SK-N-SH (cell line): ENCODE measurements around the gene UNC13D. TPM values are rescaled to one million over a fixed set of nuclear protein-coding genes. Genes with fewer than 3 reads are reported as not detected.

Experiments
- CTCF ChIA-PET: fragments of 300-600, 350-600 bp; formaldehyde crosslinking; extraction: SDS; loops from one replicate; lab custom pipeline; 2021; lab: Yijun Ruan, JAX
- POLR2A ChIA-PET: fragments of 350-600 bp; sonication (Branson Sonifier 250); formaldehyde crosslinking; extraction: SDS; loops from one replicate; lab custom pipeline; 2020; ENCODE audit warnings: antibody characterized with exemption, inconsistent platforms; lab: Yijun Ruan, JAX
- DNase-seq: peaks from one replicate; pipeline ENCODE4 v3.0.0; 2012
- H2AFZ ChIP-seq: fragments of 200-600 bp; sonication (generic); 2 replicates; pipeline ENCODE4 v1.8.1; 2016; ENCODE audit warnings: antibody characterized with exemption, mild to moderate bottlenecking, low read depth
- H3F3A ChIP-seq: fragments of 200-600 bp; sonication (generic); replicated peaks from 2 replicates; pipeline ENCODE3; 2016; ENCODE audit warnings: antibody characterized with exemption, mild to moderate bottlenecking; ENCODE audit not compliant: insufficient read depth
- H3K27ac ChIP-seq, 2 experiments: fragments of 200-500 bp in 1 of 2; fragments of 200-600 bp in 1 of 2; sonication (Bioruptor generic) in 1 of 2; sonication (generic), shearing (Covaris generic) in 1 of 2; 2 replicates each; pipeline versions ENCODE4 v1.5.1 to v1.6.1; 2014 to 2016; ENCODE audit warnings: low read depth in 2 of 2, inconsistent platforms in 1 of 2, low read length in 1 of 2, mild to moderate bottlenecking in 1 of 2, mixed read lengths in 1 of 2
- H3K27me3 ChIP-seq: fragments of 200-600 bp; sonication (generic), shearing (Covaris generic); 2 replicates; pipeline ENCODE4 v1.6.1; 2016; ENCODE audit warnings: mixed run types; ENCODE audit not compliant: insufficient read depth
- H3K36me3 ChIP-seq, 2 experiments: fragments of 200-500 bp in 1 of 2; fragments of 200-600 bp in 1 of 2; sonication (Bioruptor generic) in 1 of 2; sonication (generic) in 1 of 2; replicated peaks in 1 of 2; 2 replicates each; pipeline versions ENCODE3 to v1.5.1; 2014 to 2016; ENCODE audit warnings: low read length in 1 of 2, mild to moderate bottlenecking in 1 of 2; ENCODE audit not compliant: insufficient read depth in 2 of 2, control insufficient read depth in 1 of 2
- H3K4me1 ChIP-seq, 2 experiments: fragments of 200-500 bp in 1 of 2; fragments of 200-600 bp in 1 of 2; sonication (Bioruptor generic) in 1 of 2; sonication (generic), shearing (Covaris generic) in 1 of 2; 2 replicates each; pipeline versions ENCODE4 v1.5.1 to v1.6.1; 2014 to 2016; ENCODE audit warnings: low read depth in 1 of 2, low read length in 1 of 2, mixed run types in 1 of 2; ENCODE audit not compliant: insufficient read depth in 2 of 2, control insufficient read depth in 1 of 2
- H3K4me2 ChIP-seq: fragments of 200-600 bp; sonication (generic), shearing (Covaris generic); 2 replicates; pipeline ENCODE4 v1.6.1; 2017; ENCODE audit warnings: mixed run types
- H3K4me3 ChIP-seq, 2 experiments: fragments of 200-500 bp in 1 of 2; fragments of 200-600 bp in 1 of 2; sonication (Bioruptor generic) in 1 of 2; sonication (generic), shearing (Covaris generic) in 1 of 2; 2 replicates each; pipeline versions ENCODE4 v1.5.1 to v1.8.1; 2014 to 2016; ENCODE audit warnings: low read depth in 2 of 2, inconsistent platforms in 1 of 2, low read length in 1 of 2, mild to moderate bottlenecking in 1 of 2, mixed read lengths in 1 of 2, moderate library complexity in 1 of 2
- H3K79me2 ChIP-seq: fragments of 200-600 bp; sonication (generic); 2 replicates; pipeline ENCODE4 v1.8.1; 2017; ENCODE audit warnings: mild to moderate bottlenecking; ENCODE audit not compliant: insufficient read depth
- H3K9ac ChIP-seq: fragments of 200-600 bp; sonication (generic); 2 replicates; pipeline ENCODE4 v1.6.1; 2017; ENCODE audit warnings: mixed run types
- H3K9me2 ChIP-seq: fragments of 200-600 bp; sonication (generic); 2 replicates; pipeline ENCODE4 v1.6.1; 2017; ENCODE audit warnings: mixed run types
- H3K9me3 ChIP-seq: fragments of 200-600 bp; sonication (generic); 2 replicates; pipeline ENCODE4 v1.6.1; 2017; ENCODE audit warnings: mixed run types, mild to moderate bottlenecking, moderate library complexity
- H4K20me1 ChIP-seq: fragments of 200-600 bp; sonication (generic); 2 replicates; pipeline ENCODE4 v1.6.1; 2017; ENCODE audit warnings: mild to moderate bottlenecking, mixed run types; ENCODE audit not compliant: insufficient read depth
- CHD2 ChIP-seq: fragments of 150-350 bp; IDR thresholded peaks from 2 replicates; pipeline ENCODE4 v1.6.1; 2018; ENCODE audit warnings: low read length; ENCODE audit not compliant: partially characterized antibody
- ELF1 ChIP-seq: IDR thresholded peaks from 2 replicates; pipeline ENCODE4 v1.4.0; 2012
- EP300 ChIP-seq, 2 experiments: IDR thresholded peaks; 2 replicates each; pipeline versions ENCODE4 v1.4.0 to v1.6.1; 2012; ENCODE audit warnings: borderline replicate concordance in 1 of 2, low read depth in 1 of 2, low read length in 1 of 2
- IRF3 ChIP-seq: fragments of 150-350 bp; IDR thresholded peaks from 2 replicates; pipeline ENCODE4 v1.6.1; 2016; ENCODE audit warnings: mild to moderate bottlenecking, low read depth, low read length
- MAX ChIP-seq: IDR thresholded peaks from 2 replicates; pipeline ENCODE4 v1.4.0; 2012; ENCODE audit warnings: low read depth
- MEF2A ChIP-seq: IDR thresholded peaks from 2 replicates; pipeline ENCODE4 v1.4.0; 2012; ENCODE audit warnings: low read depth, borderline replicate concordance
- NRF1 ChIP-seq: IDR thresholded peaks from 2 replicates; pipeline ENCODE4 v1.6.1; 2012; ENCODE audit warnings: low read depth, mild to moderate bottlenecking, low read length
- POLR2AphosphoS5 ChIP-seq: IDR thresholded peaks from 2 replicates; pipeline ENCODE4 v1.6.1; 2012; ENCODE audit warnings: low read depth, low read length
- RAD21 ChIP-seq: IDR thresholded peaks from 2 replicates; pipeline ENCODE4 v1.6.1; 2012; ENCODE audit warnings: mild to moderate bottlenecking, low read length
- RFX5 ChIP-seq: IDR thresholded peaks from 2 replicates; pipeline ENCODE4 v1.6.1; 2012; ENCODE audit warnings: mild to moderate bottlenecking, improper control_type of control experiment, low read length
- RXRA ChIP-seq: IDR thresholded peaks from 2 replicates; pipeline ENCODE4 v1.4.0; 2012; ENCODE audit warnings: low read depth, mild to moderate bottlenecking, borderline replicate concordance
- SIN3A ChIP-seq: IDR thresholded peaks from 2 replicates; pipeline ENCODE4 v1.6.1; 2012; ENCODE audit warnings: low read depth, mild to moderate bottlenecking, low read length, moderate library complexity, borderline replicate concordance
- SMC3 ChIP-seq: IDR thresholded peaks from 2 replicates; pipeline ENCODE4 v1.6.1; 2012; ENCODE audit warnings: low read depth, low read length, improper control_type of control experiment
- TAF1 ChIP-seq: IDR thresholded peaks from 2 replicates; pipeline ENCODE4 v1.6.1; 2012; ENCODE audit warnings: low read depth, mild to moderate bottlenecking, low read length, moderate library complexity, borderline replicate concordance
- TCF12 ChIP-seq: IDR thresholded peaks from 2 replicates; pipeline ENCODE4 v1.4.0; 2012
- TEAD4 ChIP-seq: IDR thresholded peaks from 2 replicates; pipeline ENCODE4 v1.4.0; 2012; ENCODE audit warnings: mild to moderate bottlenecking, borderline replicate concordance; ENCODE audit not compliant: insufficient read depth
- YY1 ChIP-seq: IDR thresholded peaks from 2 replicates; pipeline ENCODE4 v1.4.0; 2012; ENCODE audit warnings: low read depth, mild to moderate bottlenecking
- WGBS: methylation state at CpG from one replicate; pipeline ENCODE4 v1.1.6; 2017; ENCODE audit warnings: low lambda C conversion rate; 5-methylcytosine and 5-hydroxymethylcytosine counted together
- polyA plus RNA-seq, 3 experiments: library from polyadenylated mRNA; depleted of rRNA; stranded (reverse); fragments of >200 nt; gene quantifications; 2 replicates each; pipeline ENCODE4 v1.2.3, GENCODE V29; 2012
- TF ChIP-seq, protein P1 (sequence below): IDR thresholded peaks from 2 replicates; pipeline ENCODE4 v1.4.0; 2012; ENCODE audit warnings: low read depth, borderline replicate concordance
- TF ChIP-seq, protein P2 (sequence below): IDR thresholded peaks from 2 replicates; pipeline ENCODE4; 2012
- TF ChIP-seq, protein P3 (sequence below): fragments of 150-350 bp; IDR thresholded peaks from 2 replicates; pipeline ENCODE4 v1.6.1; 2017; ENCODE audit warnings: antibody characterized with exemption, low read length, low read depth, borderline replicate concordance

Gene UNC13D
- polyA plus RNA-seq, 1 of the 3 experiments (the other 2 are of a cell fraction), result 0.99 TPM

DNA sequence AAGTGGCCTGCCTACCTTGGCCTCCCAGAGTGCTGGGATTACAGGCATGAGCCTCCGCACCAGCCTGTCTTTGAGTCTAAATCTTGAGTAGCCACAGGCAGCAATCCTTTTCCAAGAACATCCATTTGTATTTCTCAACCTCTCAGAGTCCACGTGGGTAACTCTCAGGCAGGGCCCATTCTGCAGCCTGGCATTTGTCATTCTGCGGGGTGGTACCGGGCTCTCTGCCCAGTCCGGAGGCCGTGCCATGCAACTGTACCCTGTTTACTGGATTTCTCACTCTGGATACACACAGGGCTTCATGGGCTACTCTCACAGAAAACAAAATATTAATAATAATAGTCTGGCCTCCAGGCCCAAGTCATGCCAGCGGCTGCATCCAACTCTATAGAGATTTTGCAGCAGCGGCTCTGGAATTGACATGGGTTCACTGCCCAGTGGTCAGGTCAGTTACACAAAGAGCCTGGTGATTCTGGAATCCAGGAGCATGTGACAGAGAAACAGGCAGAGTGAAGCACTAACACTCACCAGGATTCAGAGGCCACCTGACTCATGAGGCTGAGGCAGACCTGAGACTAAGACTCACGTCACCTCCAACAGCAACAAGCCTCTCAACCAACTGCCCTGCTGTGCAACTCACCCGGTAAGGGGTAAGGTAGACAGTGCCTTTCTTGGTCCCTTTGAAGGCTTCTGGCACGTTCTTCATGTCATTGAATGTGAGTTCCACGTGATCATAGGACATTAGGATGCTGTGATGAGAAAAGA is 6.9 kb upstream of the UNC13D start:
- Histone ChIP-seq H2AFZ (no peak overlapping the region), H3F3A (peaks cover 15% of the 10 kb centered on the region), H3K4me2 (no peak overlapping the region), H3K36me3 (peaks cover 28 to 46% of the 10 kb centered on the region in 2 experiments), H4K20me1 (no peaks in the 10 kb centered on the region; the same call in 1 of the 2 replicates), H3K79me2 (peaks cover 29% of the 10 kb centered on the region), H3K9me2 (no peaks in the 10 kb centered on the region), H3K27me3 (no peaks in the 10 kb centered on the region), H3K4me3 (no peak overlapping the region), H3K9ac (no peak overlapping the region), H3K27ac (no peak overlapping the region), H3K9me3 (no peaks in the 10 kb centered on the region), H3K4me1 (peaks cover 11 to 14% of the 10 kb centered on the region in 2 experiments; a peak in 2 of 4 replicates)
- ChIA-PET CTCF (interaction anchor here (0.6 to 16.1 kb wide), 3 partner anchors 10 to 534 kb away, joined by 3 to 326 read pairs (median 60); no protein-coding TSS in a partner anchor), POLR2A (interaction anchor here (2.0 kb wide), 1 partner anchor 46 kb away, joined by 4 read pairs; the partner anchor contains the start of gene TRIM65)
- DNase-seq, result no peak
- TF ChIP-seq POLR2AphosphoS5 (no peak), EP300 (IDR thresholded peaks at IDR 0.05; ENCODE audit: borderline replicate concordance in 1 of 2, low read depth in 1 of 2, low read length in 1 of 2) (no peak), MEF2A (no peak), NRF1 (no peak), MAX (no peak), TAF1 (no peak), CHD2 (no peak), SMC3 (no peak), YY1 (no peak), TCF12 (no peak), TEAD4 (no peak)
- TF ChIP-seq, protein P1, sequence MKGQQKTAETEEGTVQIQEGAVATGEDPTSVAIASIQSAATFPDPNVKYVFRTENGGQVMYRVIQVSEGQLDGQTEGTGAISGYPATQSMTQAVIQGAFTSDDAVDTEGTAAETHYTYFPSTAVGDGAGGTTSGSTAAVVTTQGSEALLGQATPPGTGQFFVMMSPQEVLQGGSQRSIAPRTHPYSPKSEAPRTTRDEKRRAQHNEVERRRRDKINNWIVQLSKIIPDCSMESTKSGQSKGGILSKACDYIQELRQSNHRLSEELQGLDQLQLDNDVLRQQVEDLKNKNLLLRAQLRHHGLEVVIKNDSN, result no peak
- WGBS, result 86% methylated on average over 12 of the region's 12 CpGs

DNA sequence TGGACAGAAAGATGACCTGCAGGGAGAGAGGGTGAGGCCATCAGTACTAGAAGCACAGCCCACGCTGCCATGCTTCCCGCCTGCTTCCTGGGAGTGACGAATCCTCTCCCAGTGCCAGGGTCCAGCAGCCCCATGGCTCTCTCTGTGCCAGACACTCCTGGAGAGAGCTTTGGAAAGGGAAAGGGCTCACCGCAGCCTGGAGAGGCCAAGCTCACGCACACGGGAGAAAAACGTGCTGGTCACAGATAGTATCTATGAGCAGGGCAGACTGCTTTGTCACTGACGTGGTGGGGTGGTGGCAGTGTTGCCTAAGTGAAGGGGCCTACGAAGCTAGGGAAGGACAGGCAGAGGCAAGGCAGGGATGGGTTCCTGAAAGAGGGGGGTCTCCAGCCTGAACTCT is 5.5 kb upstream of the UNC13D start:
- no peak overlapping the region for H3K4me2 ChIP-seq
- peaks cover 28 to 51% of the 10 kb centered on the region in 2 experiments for H3K36me3 ChIP-seq
- H3K9me3 ChIP-seq, result no peaks in the 10 kb centered on the region
- no peak overlapping the region for H2AFZ ChIP-seq
- H3K27me3 ChIP-seq, result no peaks in the 10 kb centered on the region
- no peak overlapping the region for H3K27ac ChIP-seq
- H3K9ac ChIP-seq, result no peak overlapping the region
- peaks cover 18 to 23% of the 10 kb centered on the region in 2 experiments; a peak in 3 of 4 replicates for H3K4me1 ChIP-seq
- POLR2A ChIA-PET, result no interaction called here
- peaks cover 28% of the 10 kb centered on the region for H3K79me2 ChIP-seq
- CTCF ChIA-PET, result interaction anchor here (0.8 to 16.1 kb wide), 11 partner anchors 12 to 311 kb away, joined by 3 to 326 read pairs (median 8); partner anchors contain the start of genes GALK1 and TRIM65
- 81% methylated on average over 9 of the region's 9 CpGs for WGBS
- DNase-seq, result no peak
- peaks cover 15% of the 10 kb centered on the region for H3F3A ChIP-seq
- no peak overlapping the region for H3K4me3 ChIP-seq
- H3K9me2 ChIP-seq, result no peaks in the 10 kb centered on the region
- no peaks in the 10 kb centered on the region; the same call in 1 of the 2 replicates for H4K20me1 ChIP-seq
- TF ChIP-seq SIN3A, result no peak
- TF ChIP-seq, protein P2, sequence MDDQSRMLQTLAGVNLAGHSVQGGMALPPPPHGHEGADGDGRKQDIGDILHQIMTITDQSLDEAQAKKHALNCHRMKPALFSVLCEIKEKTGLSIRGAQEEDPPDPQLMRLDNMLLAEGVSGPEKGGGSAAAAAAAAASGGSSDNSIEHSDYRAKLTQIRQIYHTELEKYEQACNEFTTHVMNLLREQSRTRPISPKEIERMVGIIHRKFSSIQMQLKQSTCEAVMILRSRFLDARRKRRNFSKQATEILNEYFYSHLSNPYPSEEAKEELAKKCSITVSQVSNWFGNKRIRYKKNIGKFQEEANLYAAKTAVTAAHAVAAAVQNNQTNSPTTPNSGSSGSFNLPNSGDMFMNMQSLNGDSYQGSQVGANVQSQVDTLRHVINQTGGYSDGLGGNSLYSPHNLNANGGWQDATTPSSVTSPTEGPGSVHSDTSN, result no peak
- no peak for TF ChIP-seq RXRA
- TF ChIP-seq RAD21, result no peak
- no peak for TF ChIP-seq ELF1
- TF ChIP-seq, protein P1, result no peak
- TF ChIP-seq, protein P3, sequence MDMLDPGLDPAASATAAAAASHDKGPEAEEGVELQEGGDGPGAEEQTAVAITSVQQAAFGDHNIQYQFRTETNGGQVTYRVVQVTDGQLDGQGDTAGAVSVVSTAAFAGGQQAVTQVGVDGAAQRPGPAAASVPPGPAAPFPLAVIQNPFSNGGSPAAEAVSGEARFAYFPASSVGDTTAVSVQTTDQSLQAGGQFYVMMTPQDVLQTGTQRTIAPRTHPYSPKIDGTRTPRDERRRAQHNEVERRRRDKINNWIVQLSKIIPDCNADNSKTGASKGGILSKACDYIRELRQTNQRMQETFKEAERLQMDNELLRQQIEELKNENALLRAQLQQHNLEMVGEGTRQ, result no peak
- no peak for TF ChIP-seq EP300 (IDR thresholded peaks at IDR 0.05; ENCODE audit: borderline replicate concordance in 1 of 2, low read depth in 1 of 2, low read length in 1 of 2)
- TF ChIP-seq RFX5, result no peak
- TF ChIP-seq CHD2, result no peak
- TF ChIP-seq NRF1, result no peak
- TF ChIP-seq IRF3, result no peak
